Neural progenitor cell (in vitro differentiated cells): ENCODE measurements around the gene MIER2. TPM values are rescaled to one million over a fixed set of nuclear protein-coding genes. Genes with fewer than 3 reads are reported as not detected.
"Not testable (repeated sequence)": the region's sequence is repeated elsewhere in the genome, so short reads cannot be mapped to it uniquely, and the experiment has no call there.

ENCODE experiments used
- DNase-seq: peaks from one replicate; pipeline ENCODE4 v3.0.0-alpha.2; 2016; ENCODE audit warnings: low spot score
- H2AFZ ChIP-seq: fragments of 200-600 bp; sonication (generic); replicated peaks from 2 replicates; pipeline ENCODE4 v1.6.1; 2016; ENCODE audit warnings: antibody characterized with exemption
- H3F3A ChIP-seq: fragments of 200-600 bp; sonication (generic); 2 replicates; pipeline ENCODE4 v1.6.1; 2016; ENCODE audit warnings: antibody characterized with exemption, low read depth
- H3K27ac ChIP-seq: fragments of 200-600 bp; sonication (generic); 2 replicates; pipeline ENCODE4 v1.5.1; 2016; ENCODE audit warnings: mild to moderate bottlenecking
- H3K27me3 ChIP-seq: fragments of 200-600 bp; sonication (generic); 2 replicates; pipeline ENCODE4 v1.6.1; 2016; ENCODE audit warnings: mild to moderate bottlenecking, moderate library complexity
- H3K36me3 ChIP-seq: fragments of 200-600 bp; sonication (generic); 2 replicates; pipeline ENCODE4 v1.5.1; 2016
- H3K4me1 ChIP-seq: fragments of 200-600 bp; sonication (generic); 2 replicates; pipeline ENCODE4 v1.6.1; 2016; ENCODE audit warnings: mixed run types
- H3K4me2 ChIP-seq: fragments of 200-600 bp; sonication (generic); 2 replicates; pipeline ENCODE4 v1.6.1; 2016
- H3K4me3 ChIP-seq: fragments of 200-600 bp; sonication (generic); 2 replicates; pipeline ENCODE4 v1.5.1; 2016
- H3K79me2 ChIP-seq: fragments of 200-600 bp; sonication (generic); 2 replicates; pipeline ENCODE4 v1.6.1; 2016; ENCODE audit warnings: low read depth
- H3K9ac ChIP-seq: fragments of 200-600 bp; sonication (generic); 2 replicates; pipeline ENCODE4 v1.6.1; 2016
- H3K9me3 ChIP-seq: fragments of 200-600 bp; sonication (generic); 2 replicates; pipeline ENCODE4 v1.5.1; 2016; ENCODE audit warnings: low read depth
- H4K20me1 ChIP-seq: fragments of 200-600 bp; sonication (generic); 2 replicates; pipeline ENCODE4 v1.6.1; 2016; ENCODE audit warnings: low read depth
- H3K27ac Mint-ChIP-seq: 3 replicates; pipeline ENCODE4 v1.8.0; 2021; ENCODE audit warnings: mixed read lengths
- H3K27me3 Mint-ChIP-seq: 2 replicates; pipeline ENCODE4 v1.8.0; 2022; ENCODE audit warnings: low read depth, mild to moderate bottlenecking, inconsistent platforms, moderate library complexity, mixed read lengths; ENCODE audit not compliant: insufficient read depth
- H3K36me3 Mint-ChIP-seq: 3 replicates; pipeline ENCODE4 v1.8.0; 2021; ENCODE audit warnings: mixed read lengths
- H3K4me1 Mint-ChIP-seq: 3 replicates; pipeline ENCODE4 v1.8.0; 2021; ENCODE audit warnings: mixed read lengths
- H3K4me3 Mint-ChIP-seq: 3 replicates; pipeline ENCODE4 v1.8.0; 2021; ENCODE audit warnings: mild to moderate bottlenecking, moderate library complexity, mixed read lengths
- H3K9me3 Mint-ChIP-seq: 3 replicates; pipeline ENCODE4 v1.8.0; 2020; ENCODE audit warnings: mixed read lengths
- CTCF ChIP-seq: fragments of 200-600 bp; sonication (generic); IDR thresholded peaks from 2 replicates; pipeline ENCODE4 v1.5.1; 2017; ENCODE audit warnings: antibody characterized with exemption, mild to moderate bottlenecking
- EZH2 ChIP-seq: fragments of 200-600 bp; sonication (generic); IDR thresholded peaks from 2 replicates; pipeline ENCODE4 v1.6.1; 2017; ENCODE audit warnings: antibody characterized with exemption, mild to moderate bottlenecking, moderate library complexity
- EZH2phosphoT487 ChIP-seq: fragments of 200-600 bp; sonication (generic); IDR thresholded peaks from 2 replicates; pipeline ENCODE4 v1.6.1; 2017; ENCODE audit warnings: antibody characterized with exemption
- total RNA-seq: library from RNA; depleted of rRNA; stranded (reverse); fragments of >200 nt; gene quantifications from 2 replicates; pipeline ENCODE4 v1.2.3, GENCODE V29; 2015; ENCODE audit warnings: low replicate concordance

MIER2 gene
- total RNA-seq, 1 donor from 2014 or later: 12.9 TPM

DNA sequence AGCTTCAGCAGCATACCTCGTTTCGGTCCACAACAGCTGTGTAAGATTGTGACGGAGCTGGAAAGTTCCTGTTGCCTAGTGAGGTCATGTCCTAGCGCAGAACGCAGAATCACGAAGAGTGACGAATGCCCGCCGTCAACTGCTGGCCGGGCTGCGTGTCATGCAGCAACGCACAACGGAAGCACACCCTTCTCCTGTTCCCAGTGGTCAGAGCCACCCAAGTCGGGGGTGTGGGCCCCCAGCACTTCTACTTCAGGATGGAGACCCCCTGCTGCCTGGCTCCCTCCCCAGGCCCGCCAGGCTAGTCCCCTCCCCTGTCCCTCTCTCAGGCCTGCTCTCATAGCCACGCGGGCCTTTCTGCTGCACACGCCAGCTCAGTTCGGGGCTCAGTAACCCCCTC, 38.4 kb upstream of the MIER2 start:
- TF ChIP-seq CTCF (no peak), EZH2phosphoT487 (no peak), EZH2 (no peak)
- Mint-ChIP-seq H3K27me3 (peaks cover 14% of the 10 kb centered on the region), H3K9me3 (peaks cover 17% of the 10 kb centered on the region), H3K4me1 (peaks cover 25% of the 10 kb centered on the region), H3K4me3 (no peak overlapping the region), H3K36me3 (no peaks in the 10 kb centered on the region), H3K27ac (no peak overlapping the region)
- Histone ChIP-seq H2AFZ (no peak overlapping the region), H3K4me1 (peaks cover 11% of the 10 kb centered on the region), H4K20me1 (no peaks in the 10 kb centered on the region), H3K36me3 (no peaks in the 10 kb centered on the region), H3K27ac (no peak overlapping the region), H3F3A (peaks cover 16% of the 10 kb centered on the region), H3K4me2 (no peak overlapping the region), H3K79me2 (no peaks in the 10 kb centered on the region), H3K9me3 (no peaks in the 10 kb centered on the region), H3K27me3 (peaks cover 19% of the 10 kb centered on the region), H3K4me3 (no peak overlapping the region), H3K9ac (no peak overlapping the region)
- no peak for DNase-seq

GRCh38 chr19:382578-382977, 38.0 kb upstream of the MIER2 start:
- H2AFZ ChIP-seq, H4K20me1 ChIP-seq, H3K27ac Mint-ChIP-seq, H3K9ac ChIP-seq, H3K36me3 Mint-ChIP-seq, H3K27ac ChIP-seq, H3K9me3 ChIP-seq, H3K36me3 ChIP-seq, H3K4me3 ChIP-seq, H3K79me2 ChIP-seq, H3K4me1 ChIP-seq, H3K4me2 ChIP-seq, DNase-seq, H3K4me3 Mint-ChIP-seq: not testable (repeated sequence)
- Mint-ChIP-seq H3K4me1 (peaks cover 24% of the 10 kb centered on the region), H3K9me3 (peaks cover 17% of the 10 kb centered on the region), H3K27me3 (peaks cover 17% of the 10 kb centered on the region)
- Histone ChIP-seq H3F3A (peaks cover 19% of the 10 kb centered on the region), H3K27me3 (peaks cover 19% of the 10 kb centered on the region)

GRCh38 chr19:381901-382300, 37.3 kb upstream of the MIER2 start:
- DNase-seq, H3K4me3 ChIP-seq, H3K36me3 Mint-ChIP-seq, H3K4me1 ChIP-seq, H3K27ac ChIP-seq, H2AFZ ChIP-seq, H3K4me3 Mint-ChIP-seq, H3K27ac Mint-ChIP-seq, H3K36me3 ChIP-seq, H3K9ac ChIP-seq, H3K4me2 ChIP-seq, H3K79me2 ChIP-seq, H3K9me3 ChIP-seq, H4K20me1 ChIP-seq: not testable (repeated sequence)
- peaks cover 22% of the 10 kb centered on the region for H3K4me1 Mint-ChIP-seq
- Histone ChIP-seq H3F3A (peaks cover 19% of the 10 kb centered on the region), H3K27me3 (peaks cover 19% of the 10 kb centered on the region)
- peaks cover 17% of the 10 kb centered on the region for H3K9me3 Mint-ChIP-seq
- H3K27me3 Mint-ChIP-seq: peaks cover 15% of the 10 kb centered on the region

DNA sequence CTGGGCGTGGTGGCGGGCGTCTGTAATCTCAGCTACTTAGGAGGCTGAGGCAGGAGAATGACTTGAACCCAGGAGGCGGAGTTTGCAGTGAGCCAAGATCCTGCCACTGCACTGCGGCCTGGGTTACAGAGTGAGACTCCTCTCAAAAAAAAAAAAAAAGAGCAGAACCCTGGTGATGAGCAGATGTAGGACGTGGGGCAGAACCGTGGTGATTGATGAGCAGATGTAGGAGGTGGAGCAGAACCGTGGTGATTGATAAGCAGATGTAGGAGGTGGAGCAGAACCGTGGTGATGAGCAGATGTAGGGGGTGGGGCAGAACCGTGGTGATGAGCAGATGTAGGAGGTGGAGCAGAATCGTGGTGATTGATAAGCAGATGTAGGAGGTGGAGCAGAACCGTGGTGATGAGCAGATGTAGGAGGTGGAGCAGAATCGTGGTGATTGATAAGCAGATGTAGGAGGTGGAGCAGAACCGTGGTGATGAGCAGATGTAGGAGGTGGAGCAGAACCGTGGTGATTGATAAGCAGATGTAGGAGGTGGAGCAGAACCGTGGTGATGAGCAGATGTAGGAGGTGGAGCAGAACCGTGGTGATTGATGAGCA, 36.1 kb upstream of the MIER2 start:
- not testable (repeated sequence) for DNase-seq, H3K4me3 ChIP-seq, H2AFZ ChIP-seq, H3K79me2 ChIP-seq, H3K4me1 ChIP-seq, H3K36me3 Mint-ChIP-seq, H3K36me3 ChIP-seq, H3K4me2 ChIP-seq, H3K27ac ChIP-seq, H3K9me3 ChIP-seq, H4K20me1 ChIP-seq, H3K9ac ChIP-seq, H3K4me3 Mint-ChIP-seq, H3K27ac Mint-ChIP-seq
- Mint-ChIP-seq H3K27me3 (peaks cover 15% of the 10 kb centered on the region), H3K9me3 (peaks cover 17% of the 10 kb centered on the region), H3K4me1 (peaks cover 14% of the 10 kb centered on the region)
- H3F3A ChIP-seq: peaks cover 15% of the 10 kb centered on the region
- H3K27me3 ChIP-seq: peaks cover 13% of the 10 kb centered on the region

GRCh38 chr19:379796-380195, 35.2 kb upstream of the MIER2 start:
- DNase-seq: no peak
- H3K27me3 Mint-ChIP-seq: peaks cover 15% of the 10 kb centered on the region
- no peaks in the 10 kb centered on the region for H3K36me3 Mint-ChIP-seq
- no peaks in the 10 kb centered on the region for H3K9me3 ChIP-seq
- no peak overlapping the region for H3K9ac ChIP-seq
- H3K4me1 Mint-ChIP-seq: peaks cover 14% of the 10 kb centered on the region
- H3K4me2 ChIP-seq: no peak overlapping the region
- H3K36me3 ChIP-seq: no peaks in the 10 kb centered on the region
- no peaks in the 10 kb centered on the region for H3K79me2 ChIP-seq
- TF ChIP-seq EZH2phosphoT487 (no peak), CTCF (no peak), EZH2 (no peak)
- H3K9me3 Mint-ChIP-seq: peaks cover 17% of the 10 kb centered on the region
- peaks cover 4% of the 10 kb centered on the region for H3K4me1 ChIP-seq
- no peak overlapping the region for H3K27ac ChIP-seq
- H4K20me1 ChIP-seq: no peaks in the 10 kb centered on the region
- no peak overlapping the region for H2AFZ ChIP-seq
- H3F3A ChIP-seq: peaks cover 15% of the 10 kb centered on the region
- H3K4me3 Mint-ChIP-seq: no peak overlapping the region
- no peak overlapping the region for H3K4me3 ChIP-seq
- peaks cover 11% of the 10 kb centered on the region for H3K27me3 ChIP-seq
- no peak overlapping the region for H3K27ac Mint-ChIP-seq
